ENCODE measurements around the gene UNCX.

GRCh38 chr7:1214516-1214915, 18.2 kb upstream of the UNCX start:
- TF ChIP-seq CTCF (IDR thresholded peaks at IDR 0.05; ENCODE audit: low read length) (no peak), EZH2 (optimal IDR thresholded peaks at IDR 0.05; ENCODE audit: low read depth, low read length) (no peak)
